Measurements from ENCODE around the gene KCND1.

Gene KCND1

DNA sequence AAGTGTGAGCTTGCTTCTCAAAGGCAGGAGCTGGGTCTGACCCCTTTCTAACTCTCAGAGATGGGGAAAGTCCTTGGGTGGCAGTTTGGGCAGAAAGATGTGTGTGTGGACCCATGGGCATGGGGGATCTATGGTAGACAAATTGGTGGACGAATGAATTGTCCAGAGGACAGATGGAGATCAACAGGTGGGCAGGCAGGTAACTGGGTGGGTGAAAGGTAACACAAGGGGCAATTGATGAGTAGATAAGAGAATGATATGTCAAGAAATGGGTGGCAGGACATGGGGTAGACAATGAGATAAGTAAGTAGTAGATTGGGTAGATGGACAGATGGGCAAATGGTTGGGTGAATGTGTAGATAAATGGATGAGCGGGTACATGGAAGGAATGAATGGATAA is 2.9 kb upstream of the KCND1 start:
- no peak for DNase-seq (ENCODE audit: low read depth)

GRCh38 chrX:48974033-48974432 is 2.4 kb upstream of the KCND1 start:
- no peak for DNase-seq (ENCODE audit: low read depth)

GRCh38 chrX:48972220-48973164 is 848 bp upstream of the KCND1 start:
- DNase-seq (ENCODE audit: low read depth): peak; percentile 28

- DNase-seq (ENCODE audit: low read depth): no peak
Observed at GRCh38 chrX:48969471-48969870, 2.2 kb downstream of the KCND1 start.

DNA sequence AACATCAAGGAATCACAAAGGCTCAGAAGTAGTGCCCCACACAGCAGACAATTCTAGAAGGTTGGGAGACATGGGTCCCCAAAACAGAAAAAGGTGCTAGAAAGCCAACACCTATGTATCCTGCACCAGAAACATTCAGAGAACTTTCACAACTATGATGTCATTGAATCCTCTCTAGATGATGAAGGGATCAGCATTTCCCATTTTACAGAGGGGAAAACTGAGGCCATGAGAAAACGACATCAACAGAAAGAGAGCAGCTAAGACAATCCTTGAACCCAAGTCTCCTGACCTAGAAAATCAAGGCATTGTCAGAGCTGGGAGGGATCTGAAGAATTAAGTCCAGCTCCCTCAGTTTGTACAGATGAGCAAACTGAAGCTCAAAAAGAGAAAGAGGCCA is 3.3 kb downstream of the KCND1 start:
- no peak for DNase-seq (ENCODE audit: low read depth)

GRCh38 chrX:48966796-48967579 is 4.7 kb downstream of the KCND1 start:
- DNase-seq (ENCODE audit: low read depth): no peak

DNA sequence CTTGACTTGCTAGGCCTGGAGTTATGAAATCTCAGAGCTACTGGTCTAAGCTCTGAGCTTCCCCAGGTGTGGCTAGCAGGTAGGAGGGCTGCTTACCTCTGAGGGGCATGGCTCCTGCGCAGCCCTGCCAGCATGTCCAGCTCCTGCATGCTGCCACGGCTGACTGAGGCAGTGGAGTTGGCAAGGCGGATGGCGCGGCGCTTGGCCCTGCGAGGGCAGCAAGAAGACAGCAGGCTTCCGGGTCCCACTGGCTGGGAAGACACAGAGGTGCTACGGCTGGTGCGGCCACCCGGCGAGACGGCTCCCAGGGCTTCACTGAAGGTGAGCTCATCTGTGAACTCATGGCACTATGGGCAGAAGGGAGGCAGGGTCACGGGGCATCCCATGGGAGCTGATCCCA is 5.7 kb downstream of the KCND1 start:
- DNase-seq (ENCODE audit: low read depth): no peak

DNA sequence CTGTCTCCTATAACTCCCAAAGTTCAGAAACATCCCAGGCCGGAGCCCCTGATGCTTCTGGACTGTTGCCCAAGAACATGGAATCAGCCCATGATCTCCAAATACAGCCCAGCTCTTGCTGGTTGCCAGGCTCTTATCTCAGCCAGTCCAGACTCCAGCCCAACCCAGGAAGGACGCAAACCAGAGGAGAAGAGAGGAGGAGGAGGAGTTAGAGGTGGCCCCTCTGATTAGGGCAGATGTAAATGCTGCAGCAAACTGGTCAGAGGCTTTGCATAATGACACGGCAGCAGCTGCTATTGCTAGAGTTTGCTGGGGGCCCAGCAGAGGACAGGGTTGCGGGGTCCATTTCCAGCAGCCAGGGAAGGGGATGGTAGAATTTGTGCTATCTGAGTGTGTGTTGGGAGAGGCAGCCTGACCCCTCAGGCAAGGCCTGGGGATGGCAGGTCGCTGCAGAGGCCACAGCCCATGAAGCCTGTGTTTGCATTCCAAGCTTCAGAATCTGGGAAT is 10.0 kb downstream of the KCND1 start:
- no peak for DNase-seq (ENCODE audit: low read depth)

GRCh38 chrX:48960291-48960690 is 11.4 kb downstream of the KCND1 start:
- DNase-seq (ENCODE audit: low read depth): no peak

GRCh38 chrX:48958635-48959094 is 13.0 kb downstream of the KCND1 start:
- DNase-seq (ENCODE audit: low read depth): peak; percentile 24

GRCh38 chrX:48957827-48958634 is 13.6 kb downstream of the KCND1 start:
- DNase-seq (ENCODE audit: low read depth): peak; percentile 97

- DNase-seq (ENCODE audit: low read depth): no peak
Observed at GRCh38 chrX:48957477-48957826, 14.2 kb downstream of the KCND1 start, which contains the start of gene OTUD5. Gene OTUD5, minus strand, starts transcription at chrX:48957607. Its CDS starts 37 bp downstream, at chrX:48957570.

GRCh38 chrX:48956728-48957414 is 14.8 kb downstream of the KCND1 start:
- DNase-seq (ENCODE audit: low read depth): no peak

GRCh38 chrX:48948589-48948988 is 23.1 kb downstream of the KCND1 start:
- DNase-seq (ENCODE audit: low read depth): no peak

- DNase-seq (ENCODE audit: low read depth): peak; percentile 29
Observed at GRCh38 chrX:48945517-48946348, 25.9 kb downstream of the KCND1 start.

DNA sequence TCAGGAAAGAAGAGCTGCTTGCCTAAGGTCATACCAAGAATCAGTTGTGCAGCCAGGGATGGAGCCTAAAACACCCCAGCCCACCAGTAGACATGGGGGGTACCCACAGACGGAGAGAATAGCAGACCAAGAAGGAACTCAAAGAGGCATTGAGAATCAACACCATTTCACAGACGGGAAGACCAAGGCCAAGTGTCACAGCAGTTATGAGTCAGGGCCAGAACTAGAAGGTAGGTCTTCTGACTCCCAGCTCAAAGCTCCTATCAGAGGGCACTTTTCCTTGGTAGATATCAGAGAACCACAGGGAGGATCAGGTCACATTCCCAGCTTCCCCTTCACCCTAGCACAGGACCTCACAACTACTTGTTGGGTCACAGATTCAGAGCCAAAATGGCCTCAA is 28.7 kb downstream of the KCND1 start:
- DNase-seq (ENCODE audit: low read depth): no peak

- DNase-seq (ENCODE audit: low read depth): no peak
Observed at GRCh38 chrX:48940404-48940955, 31.2 kb downstream of the KCND1 start.

DNA sequence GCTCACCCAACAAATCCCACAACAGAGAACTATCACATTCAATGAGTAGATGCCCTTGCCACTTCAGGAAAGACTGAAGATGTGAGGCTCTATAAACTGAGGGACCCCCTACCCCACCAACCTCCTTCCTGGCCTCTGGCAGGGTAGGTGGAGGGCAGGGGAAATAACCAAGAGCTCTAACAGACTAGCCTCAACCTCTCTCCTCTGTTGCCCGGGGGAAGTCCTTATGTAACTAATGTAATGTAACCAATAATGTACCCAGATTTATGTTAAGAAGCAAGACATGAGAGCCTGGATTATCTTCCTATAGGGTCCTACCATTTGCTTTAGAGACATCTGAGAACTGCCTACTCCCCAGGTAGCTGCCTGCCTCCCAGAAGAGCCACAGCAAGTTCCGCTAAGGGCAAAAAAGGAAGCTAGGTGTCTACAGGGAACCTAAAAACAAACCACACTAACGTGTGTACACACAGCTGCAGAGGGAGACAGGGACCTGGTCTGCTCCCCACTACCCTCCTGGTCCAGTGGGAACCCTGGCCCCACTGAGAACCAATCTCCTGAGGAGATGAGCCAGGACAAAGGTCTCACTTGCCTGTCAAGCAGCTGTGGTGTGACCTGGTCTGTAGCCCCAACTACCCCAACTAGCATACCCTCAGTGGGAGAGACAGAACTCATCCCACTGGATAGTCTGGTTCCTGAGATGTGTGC is 32.0 kb downstream of the KCND1 start:
- DNase-seq (ENCODE audit: low read depth): no peak

DNA sequence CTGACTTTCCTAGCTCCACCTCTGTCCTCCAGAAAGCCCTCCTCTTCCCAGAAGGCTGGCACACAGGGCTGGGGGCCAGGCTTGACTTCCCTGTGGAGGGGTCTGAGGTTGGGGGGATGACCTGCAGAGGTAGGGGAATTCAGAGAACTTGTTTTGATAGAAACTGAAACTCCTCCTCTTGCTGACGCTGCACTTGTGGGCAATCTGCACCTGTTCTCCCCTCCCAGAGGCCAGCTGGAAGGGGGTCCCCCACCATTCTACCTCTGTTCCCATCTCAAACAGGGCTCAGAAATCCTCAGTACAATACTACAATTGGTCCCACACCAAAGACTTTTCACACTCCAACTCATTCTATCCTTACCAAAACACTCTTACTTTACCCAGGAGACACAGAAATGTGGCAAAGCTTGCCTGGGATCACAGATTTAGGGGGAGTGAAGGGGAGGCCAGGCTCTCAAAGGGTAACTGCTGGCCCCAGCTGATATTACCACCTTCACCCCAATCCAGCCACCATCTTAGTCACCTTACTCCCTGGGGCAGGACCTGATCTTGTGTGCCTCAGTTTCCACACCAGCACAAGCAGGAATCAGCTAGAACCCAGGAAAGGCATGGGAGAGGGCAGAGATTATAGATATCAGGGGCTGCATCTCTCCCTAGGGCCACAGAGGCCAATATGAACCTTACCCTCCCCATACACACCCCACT is 32.8 kb downstream of the KCND1 start:
- DNase-seq (ENCODE audit: low read depth): no peak
